HepG2 (cell line): ENCODE measurements around the gene ATRNL1. TPM values are rescaled to one million over a fixed set of nuclear protein-coding genes. Genes with fewer than 3 reads are reported as not detected.

ENCODE experiments used
- ATAC-seq: fragments of 200-7000 bp; cut with Tn5 transposase; 3 replicates; pipeline ENCODE4 v1.9.1; 2020; ENCODE audit warnings: mild to moderate bottlenecking, moderate library complexity
- BruUV-seq: library from RNA; stranded (reverse); fragments of 400-500 nt; replicated peaks from 2 replicates; lab custom pipeline; 2021; lab: Mats Ljungman, UMichigan
- CTCF ChIA-PET: fragments of 300-600 bp; formaldehyde crosslinking; extraction: SDS; loops from one replicate; lab custom pipeline; 2021; ENCODE audit warnings: low total read pairs, inconsistent platforms, low intra/inter-chr PET ratio; lab: Yijun Ruan, JAX
- POLR2A ChIA-PET: fragments of 350-600 bp; sonication (Branson Sonifier 250); formaldehyde crosslinking; loops from one replicate; lab custom pipeline; 2020; ENCODE audit warnings: antibody characterized with exemption, inconsistent platforms; lab: Yijun Ruan, JAX
- DNase-seq: peaks from one replicate; pipeline ENCODE4 v3.0.0-alpha.2; 2015; ENCODE audit warnings: low spot score
- FAIRE-seq: peaks from 3 replicates; lab custom pipeline; 2011; peaks lifted over from hg19 to GRCh38; lab: Jason Lieb, UNC
- H2AFZ ChIP-seq: one replicate; pipeline ENCODE4 v1.6.1; 2011; ENCODE audit warnings: low read length, inconsistent platforms
- H3K27ac ChIP-seq: fragments of 300-600 bp; 3 replicates; pipeline ENCODE4 v1.8.0; 2011; ENCODE audit warnings: mixed run types, mild to moderate bottlenecking, mixed read lengths, low read length, inconsistent platforms; ENCODE audit not compliant: insufficient read depth; ENCODE audit errors: extremely low read length
- H3K27me3 ChIP-seq, 2 experiments: fragments of 200-600 bp in 1 of 2; 2 replicates in 1 of 2; 3 replicates in 1 of 2; pipeline versions ENCODE4 v1.6.0 to v1.8.0; 2011; ENCODE audit warnings: low read length in 2 of 2, mild to moderate bottlenecking in 2 of 2, moderate library complexity in 2 of 2, inconsistent platforms in 1 of 2; ENCODE audit not compliant: insufficient read depth in 2 of 2, control insufficient read depth in 1 of 2
- H3K36me3 ChIP-seq, 2 experiments: fragments of 200-600 bp in 1 of 2; replicated peaks in 1 of 2; 2 replicates in 1 of 2; 3 replicates in 1 of 2; pipeline versions ENCODE4 v1.5.1 to v1.8.0; 2011; ENCODE audit warnings: low read length in 2 of 2, inconsistent platforms in 1 of 2; ENCODE audit not compliant: insufficient read depth in 2 of 2, control insufficient read depth in 1 of 2
- H3K4me1 ChIP-seq: 2 replicates; pipeline ENCODE4 v1.5.1; 2012; ENCODE audit warnings: low read length, inconsistent platforms; ENCODE audit not compliant: insufficient read depth
- H3K4me2 ChIP-seq: 2 replicates; pipeline ENCODE4 v1.6.0; 2011; ENCODE audit warnings: low read depth, low read length, inconsistent platforms
- H3K4me3 ChIP-seq, 3 experiments: fragments of 200-600 bp in 1 of 3; sonication (generic), shearing (Covaris generic) in 1 of 3; replicated peaks in 1 of 3; 2 replicates each; pipeline ENCODE4 v1.5.1; 2011 to 2016; ENCODE audit warnings: low read length in 3 of 3, inconsistent platforms in 2 of 3, low read depth in 2 of 3, mild to moderate bottlenecking in 2 of 3, control low read depth in 1 of 3, mixed read lengths in 1 of 3; ENCODE audit not compliant: insufficient read depth in 1 of 3
- H3K79me2 ChIP-seq: one replicate; pipeline ENCODE4 v1.6.1; 2011; ENCODE audit warnings: low read length, inconsistent platforms; ENCODE audit not compliant: insufficient read depth
- H3K9ac ChIP-seq: 2 replicates; pipeline ENCODE4 v1.6.0; 2011; ENCODE audit warnings: mild to moderate bottlenecking, low read depth, low read length, inconsistent platforms; ENCODE audit not compliant: insufficient read depth
- H3K9me3 ChIP-seq: 2 replicates; pipeline ENCODE4 v1.5.1; 2012; ENCODE audit warnings: mild to moderate bottlenecking, low read length
- H4K20me1 ChIP-seq: 2 replicates; pipeline ENCODE4 v1.6.0; 2011; ENCODE audit warnings: inconsistent platforms, mild to moderate bottlenecking, low read length, moderate library complexity; ENCODE audit not compliant: insufficient read depth
- CENPBD1 ChIP-seq: sonication (generic); formaldehyde crosslinking; IDR thresholded peaks from 2 replicates; pipeline ENCODE4 v1.8.0; 2022; ENCODE audit warnings: missing genetic modification reagents, low read depth, mild to moderate bottlenecking, borderline replicate concordance
- CREM ChIP-seq, 2 experiments: sonication (generic) in 1 of 2; formaldehyde crosslinking in 1 of 2; IDR thresholded peaks; 2 replicates each; pipeline versions ENCODE4 v1.4.0 to v1.6.1; 2016 to 2020; ENCODE audit warnings: antibody characterized with exemption in 1 of 2, mild to moderate bottlenecking in 1 of 2, missing genetic modification reagents in 1 of 2
- MBD4 ChIP-seq: IDR thresholded peaks from 2 replicates; pipeline ENCODE4 v1.6.1; 2012; ENCODE audit warnings: low read length, inconsistent platforms, borderline replicate concordance
- POLR2A ChIP-seq, 2 experiments: IDR thresholded peaks; 2 replicates each; pipeline ENCODE4 v1.6.1; 2011; ENCODE audit warnings: low read depth in 2 of 2, low read length in 2 of 2, mild to moderate bottlenecking in 1 of 2, moderate library complexity in 1 of 2; ENCODE audit not compliant: insufficient read depth in 1 of 2
- WGBS: methylation state at CpG from one replicate; pipeline ENCODE4 v1.1.6; 2017; ENCODE audit warnings: low lambda C conversion rate; 5-methylcytosine and 5-hydroxymethylcytosine counted together
- in situ Hi-C: cut with HindIII; loops from 2 replicates; pipeline ENCODE4 v1.10.0; 2017; ENCODE audit warnings: low pct_unique_long_range_greater_than_20kb; ENCODE audit not compliant: extremely low pct_ligation_motif_present
- intact Hi-C: fragments of 100-400 bp; cut with micrococcal nuclease; formaldehyde crosslinking; loops from one replicate; pipeline ENCODE4 v1.10.0; 2022; ENCODE audit not compliant: unreplicated experiment
- polyA plus RNA-seq, 8 experiments: library from polyadenylated mRNA; depleted of rRNA in 3 of 8; stranded (reverse) in 7 of 8; unstranded in 1 of 8; fragments of >200 nt; fragmentation: Illumina TruSeq in 4 of 8; extraction: Trizol in 4 of 8; gene quantifications; 2 replicates each; pipeline versions ENCODE4 v1.2.1 to v1.2.3, GENCODE V29; 2011 to 2016; ENCODE audit warnings: low read depth in 4 of 8, missing spikeins in 1 of 8, mixed read lengths in 1 of 8; ENCODE audit not compliant: insufficient read depth in 1 of 8
- total RNA-seq, 5 experiments: library from RNA; depleted of rRNA; stranded (reverse); fragments of >200 nt; fragmentation: Illumina TruSeq; extraction: Trizol; gene quantifications; 2 replicates each; pipeline ENCODE4 v1.2.3, GENCODE V29; 2016; ENCODE audit warnings: low read depth in 1 of 5
- TF ChIP-seq, protein P1 (sequence below): sonication (generic); formaldehyde crosslinking; IDR thresholded peaks from 2 replicates; pipeline ENCODE4 v1.4.0; 2020; ENCODE audit warnings: missing genetic modification reagents
- TF ChIP-seq, protein P2 (sequence below): sonication (generic); formaldehyde crosslinking; IDR thresholded peaks from 2 replicates; pipeline ENCODE4 v1.8.0; 2022; ENCODE audit warnings: low read depth, missing genetic modification reagents

Gene ATRNL1
- total and polyA plus RNA-seq, 2 of the 13 experiments (the other 11 are each of a cell fraction or from before 2014, with no cell fraction given): 0.04 TPM; not detected in 1

DNA sequence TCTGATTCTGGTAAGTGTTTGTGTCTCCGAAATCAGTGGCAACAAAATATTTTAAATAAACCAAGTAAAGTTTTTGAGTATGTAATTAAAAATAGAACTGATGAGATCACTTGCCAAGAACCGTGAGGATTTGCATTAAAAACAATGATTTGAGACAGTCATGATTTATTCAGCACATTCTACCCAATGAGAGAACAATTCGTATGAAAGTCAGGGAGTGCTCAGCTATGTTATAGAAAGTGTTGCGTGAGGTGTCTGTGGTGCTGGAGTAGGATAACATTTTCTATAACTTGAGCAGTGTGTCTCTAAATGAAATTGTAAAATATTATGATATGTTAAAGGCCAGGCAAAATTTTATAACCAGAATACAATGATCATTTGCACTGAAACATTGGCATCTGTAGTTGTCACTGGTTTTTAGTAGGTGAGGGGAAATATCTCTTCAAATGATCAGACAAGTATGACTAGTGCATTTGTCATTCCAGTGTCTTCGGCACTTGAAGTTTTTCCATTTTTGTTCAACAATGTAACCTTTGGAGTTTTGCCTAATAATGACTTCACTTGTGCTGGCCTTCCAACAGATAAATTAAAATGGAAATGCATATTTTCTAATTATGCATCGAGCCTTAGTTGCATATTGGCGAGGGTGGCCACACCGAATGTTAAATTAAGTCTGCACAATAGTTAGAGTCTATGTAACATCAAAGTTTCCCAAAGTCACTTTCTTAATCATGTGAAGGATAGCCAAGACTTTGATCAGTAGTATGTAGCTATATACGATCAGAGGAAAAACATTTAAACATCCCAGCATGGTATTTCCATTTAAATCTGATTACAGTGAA, 844.0 kb downstream of the ATRNL1 start:
- Histone ChIP-seq H3K4me1 (no peaks in the 10 kb centered on the region), H3K4me3 (no peak overlapping the region), H3K9me3 (no peaks in the 10 kb centered on the region), H3K79me2 (no peaks in the 10 kb centered on the region), H2AFZ (no peak overlapping the region), H3K36me3 (no peaks in the 10 kb centered on the region), H3K9ac (no peak overlapping the region), H3K27ac (no peak overlapping the region), H3K4me2 (no peak overlapping the region), H3K27me3 (no peaks in the 10 kb centered on the region), H4K20me1 (no peaks in the 10 kb centered on the region)
- no TSS peak for BruUV-seq
- in situ Hi-C loops: no loop called here
- 19% methylated on average over 9 of the region's 9 CpGs for WGBS
- TF ChIP-seq CENPBD1 (CRISPR knock-in tag): no peak
- TF ChIP-seq, protein P1, sequence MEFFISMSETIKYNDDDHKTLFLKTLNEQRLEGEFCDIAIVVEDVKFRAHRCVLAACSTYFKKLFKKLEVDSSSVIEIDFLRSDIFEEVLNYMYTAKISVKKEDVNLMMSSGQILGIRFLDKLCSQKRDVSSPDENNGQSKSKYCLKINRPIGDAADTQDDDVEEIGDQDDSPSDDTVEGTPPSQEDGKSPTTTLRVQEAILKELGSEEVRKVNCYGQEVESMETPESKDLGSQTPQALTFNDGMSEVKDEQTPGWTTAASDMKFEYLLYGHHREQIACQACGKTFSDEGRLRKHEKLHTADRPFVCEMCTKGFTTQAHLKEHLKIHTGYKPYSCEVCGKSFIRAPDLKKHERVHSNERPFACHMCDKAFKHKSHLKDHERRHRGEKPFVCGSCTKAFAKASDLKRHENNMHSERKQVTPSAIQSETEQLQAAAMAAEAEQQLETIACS (CRISPR knock-in tag): no peak
- no peak for TF ChIP-seq MBD4
- TF ChIP-seq, protein P2, sequence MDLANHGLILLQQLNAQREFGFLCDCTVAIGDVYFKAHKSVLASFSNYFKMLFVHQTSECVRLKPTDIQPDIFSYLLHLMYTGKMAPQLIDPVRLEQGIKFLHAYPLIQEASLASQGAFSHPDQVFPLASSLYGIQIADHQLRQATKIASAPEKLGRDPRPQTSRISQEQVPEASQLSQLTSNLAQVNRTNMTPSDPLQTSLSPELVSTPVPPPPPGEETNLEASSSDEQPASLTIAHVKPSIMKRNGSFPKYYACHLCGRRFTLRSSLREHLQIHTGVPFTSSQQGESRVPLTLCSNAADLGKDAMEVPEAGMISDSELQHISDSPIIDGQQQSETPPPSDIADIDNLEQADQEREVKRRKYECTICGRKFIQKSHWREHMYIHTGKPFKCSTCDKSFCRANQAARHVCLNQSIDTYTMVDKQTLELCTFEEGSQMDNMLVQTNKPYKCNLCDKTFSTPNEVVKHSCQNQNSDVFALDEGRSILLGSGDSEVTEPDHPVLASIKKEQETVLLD (CRISPR knock-in tag): no peak
- TF ChIP-seq POLR2A (IDR thresholded peaks at IDR 0.05; ENCODE audit: insufficient read depth in 1 of 2, low read depth in 2 of 2, low read length in 2 of 2): no peak
- no peak for TF ChIP-seq CREM (IDR thresholded peaks at IDR 0.05)
- TF ChIP-seq CREM (CRISPR knock-in tag; IDR thresholded peaks at IDR 0.05): no peak
- intact Hi-C loops: no loop called here
- CTCF ChIA-PET: no interaction called here
- ATAC-seq: no peak
- no peak for FAIRE-seq
- POLR2A ChIA-PET: no interaction called here
- no peak for DNase-seq
